KMS-11 (cell line): ENCODE data around the gene NAV2.
A peak's percentile ranks its signal among the peaks of the same experiment; 100 is the strongest.

Experiments
- H2AFZ ChIP-seq: fragments of 200-600 bp; sonication (generic); 2 replicates; pipeline ENCODE4 v1.6.1; 2016; ENCODE audit warnings: antibody characterized with exemption, mixed run types, low read depth
- H3K27ac ChIP-seq: fragments of 200-600 bp; sonication (generic); 2 replicates; pipeline ENCODE4 v1.6.1; 2016; ENCODE audit warnings: mild to moderate bottlenecking, mixed run types
- H3K27me3 ChIP-seq: fragments of 200-600 bp; sonication (generic); 2 replicates; pipeline ENCODE4 v1.6.1; 2017; ENCODE audit warnings: mild to moderate bottlenecking, low read depth, mixed run types, moderate library complexity; ENCODE audit not compliant: insufficient read depth
- H3K36me3 ChIP-seq: fragments of 200-600 bp; sonication (generic); 2 replicates; pipeline ENCODE4 v1.6.1; 2017; ENCODE audit warnings: mild to moderate bottlenecking, mixed run types; ENCODE audit not compliant: insufficient read depth
- H3K4me1 ChIP-seq: fragments of 200-600 bp; sonication (generic); 2 replicates; pipeline ENCODE4 v1.6.1; 2016; ENCODE audit warnings: mild to moderate bottlenecking, low read depth, mixed run types; ENCODE audit not compliant: poor library complexity, severe bottlenecking
- H3K4me2 ChIP-seq: fragments of 200-600 bp; sonication (generic); 2 replicates; pipeline ENCODE4 v1.7.0; 2016; ENCODE audit warnings: mild to moderate bottlenecking, mixed run types
- H3K4me3 ChIP-seq: fragments of 200-600 bp; sonication (generic); IDR thresholded peaks from 2 replicates; pipeline ENCODE4 v1.6.1; 2017; ENCODE audit warnings: low read depth, low read length, mixed read lengths; ENCODE audit not compliant: insufficient read depth
- H3K79me2 ChIP-seq: fragments of 200-600 bp; sonication (generic); 2 replicates; pipeline ENCODE4 v1.6.1; 2016; ENCODE audit warnings: low read depth, mixed run types; ENCODE audit not compliant: insufficient read depth
- H3K9ac ChIP-seq: fragments of 200-600 bp; sonication (generic); 2 replicates; pipeline ENCODE4 v1.6.1; 2016; ENCODE audit warnings: mild to moderate bottlenecking, mixed run types
- H4K20me1 ChIP-seq: fragments of 200-600 bp; sonication (generic); 2 replicates; pipeline ENCODE4 v1.6.1; 2016; ENCODE audit warnings: mild to moderate bottlenecking, mixed run types; ENCODE audit not compliant: insufficient read depth
- CTCF ChIP-seq: fragments of 200-600 bp; sonication (generic); conservative IDR thresholded peaks from 2 replicates; pipeline ENCODE4 v1.6.1; 2017; ENCODE audit warnings: low read depth, mild to moderate bottlenecking, antibody characterized with exemption, low read length, moderate library complexity, mixed read lengths

Gene NAV2

DNA sequence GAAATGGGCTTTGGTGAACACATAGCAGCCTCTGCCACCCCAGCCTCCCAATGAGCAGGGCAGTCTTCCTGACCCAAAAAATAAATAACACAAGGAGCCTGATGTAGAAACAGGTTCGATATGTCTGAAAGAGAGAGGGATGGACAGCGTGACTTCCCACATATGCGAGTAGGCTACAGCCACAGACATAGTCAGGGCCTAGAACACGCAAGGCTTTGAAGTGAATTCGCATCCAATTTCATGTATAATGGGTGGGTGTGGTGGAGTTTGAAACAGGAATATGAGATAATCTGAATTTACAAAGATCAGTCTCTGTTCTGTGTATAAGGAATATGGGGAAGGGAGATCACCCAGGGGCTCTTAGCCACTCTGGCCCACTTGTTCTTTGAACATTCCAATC lies 373.3 kb downstream of the NAV2 start:
- H3K79me2 ChIP-seq, result no peaks in the 10 kb centered on the region
- peaks cover 29% of the 10 kb centered on the region for H3K4me1 ChIP-seq
- no peak overlapping the region for H3K27ac ChIP-seq
- H3K4me3 ChIP-seq, result no peak overlapping the region
- no peak overlapping the region for H3K9ac ChIP-seq
- no peaks in the 10 kb centered on the region for H4K20me1 ChIP-seq
- TF ChIP-seq CTCF, result no peak
- H3K36me3 ChIP-seq, result no peaks in the 10 kb centered on the region
- no peaks in the 10 kb centered on the region for H3K27me3 ChIP-seq
- H3K4me2 ChIP-seq, result no peak overlapping the region
- H2AFZ ChIP-seq, result no peak overlapping the region

- H3K27ac ChIP-seq, result no peak overlapping the region
- H3K36me3 ChIP-seq, result no peaks in the 10 kb centered on the region
- no peak for TF ChIP-seq CTCF
These were observed 374.5 kb downstream of the NAV2 start for GRCh38 chr11:20087118-20087521.

GRCh38 chr11:20088397-20089225 lies 376.0 kb downstream of the NAV2 start:
- Histone ChIP-seq H3K4me2 (peak overlapping the region; percentile 3; the same call in 1 of the 2 replicates), H3K4me1 (peaks cover 29% of the 10 kb centered on the region), H3K27ac (peak overlapping the region; percentile 19; the same call in 1 of the 2 replicates), H3K36me3 (no peaks in the 10 kb centered on the region), H3K4me3 (no peak overlapping the region), H3K79me2 (no peaks in the 10 kb centered on the region), H2AFZ (no peak overlapping the region), H4K20me1 (no peaks in the 10 kb centered on the region), H3K27me3 (no peaks in the 10 kb centered on the region), H3K9ac (no peak overlapping the region)
- no peak for TF ChIP-seq CTCF

More at GRCh38 chr11:20087118-20087521, 374.5 kb downstream of the NAV2 start:
- no peaks in the 10 kb centered on the region for H4K20me1 ChIP-seq
- H3K4me1 ChIP-seq, result peaks cover 29% of the 10 kb centered on the region
- H3K4me3 ChIP-seq, result no peak overlapping the region
- no peaks in the 10 kb centered on the region for H3K79me2 ChIP-seq
- H3K4me2 ChIP-seq, result no peak overlapping the region
- H2AFZ ChIP-seq, result no peak overlapping the region
- no peaks in the 10 kb centered on the region for H3K27me3 ChIP-seq
- H3K9ac ChIP-seq, result no peak overlapping the region

DNA sequence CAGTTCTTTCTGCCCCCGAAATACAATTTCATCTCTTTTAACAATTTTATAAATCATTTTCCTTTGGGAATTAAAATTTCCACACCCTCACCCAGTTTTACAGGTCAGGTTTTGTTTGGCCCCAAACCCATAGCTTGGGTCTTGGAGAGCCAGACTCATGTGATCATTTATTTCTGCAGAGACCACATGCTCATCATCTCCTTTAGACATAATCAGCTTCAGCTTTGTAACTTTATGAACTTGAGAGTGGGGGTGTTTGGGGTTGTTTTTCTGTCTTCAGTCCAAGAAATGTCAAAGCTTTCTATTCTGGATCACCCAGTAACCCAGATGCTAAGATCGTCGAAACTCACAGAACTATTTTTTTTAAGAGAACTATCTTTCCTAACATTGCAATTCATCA lies 376.7 kb downstream of the NAV2 start:
- H3K36me3 ChIP-seq, result no peaks in the 10 kb centered on the region
- no peak overlapping the region for H3K4me3 ChIP-seq
- peak overlapping the region; percentile 3; the same call in 1 of the 2 replicates for H3K4me2 ChIP-seq
- H3K27me3 ChIP-seq, result no peaks in the 10 kb centered on the region
- H3K79me2 ChIP-seq, result no peaks in the 10 kb centered on the region
- no peak overlapping the region for H3K9ac ChIP-seq
- H4K20me1 ChIP-seq, result no peaks in the 10 kb centered on the region
- no peak overlapping the region for H3K27ac ChIP-seq
- H2AFZ ChIP-seq, result no peak overlapping the region
- no peak for TF ChIP-seq CTCF
- H3K4me1 ChIP-seq, result peaks cover 29% of the 10 kb centered on the region
